Activated naive CD8-positive, alpha-beta T cell treated with anti-CD3 and anti-CD28 coated beads, Interleukin-2, amount 50 U/mL, for 16 hours (primary cell): ENCODE data around the gene NME7.
"Not testable (repeated sequence)": the region's sequence is repeated elsewhere in the genome, so short reads cannot be mapped to it uniquely, and the experiment has no call there.

Experiments used
- DNase-seq: peaks from one replicate; pipeline ENCODE4 v3.0.0-alpha.2; 2020; ENCODE audit warnings: low read depth, low spot score

Gene NME7

GRCh38 chr1:169235568-169235967, 132.0 kb downstream of the NME7 start:
- DNase-seq = no peak

GRCh38 chr1:169234780-169235179, 132.8 kb downstream of the NME7 start:
- no peak for DNase-seq

GRCh38 chr1:169217636-169218035, 150.0 kb downstream of the NME7 start:
- DNase-seq = no peak

DNA sequence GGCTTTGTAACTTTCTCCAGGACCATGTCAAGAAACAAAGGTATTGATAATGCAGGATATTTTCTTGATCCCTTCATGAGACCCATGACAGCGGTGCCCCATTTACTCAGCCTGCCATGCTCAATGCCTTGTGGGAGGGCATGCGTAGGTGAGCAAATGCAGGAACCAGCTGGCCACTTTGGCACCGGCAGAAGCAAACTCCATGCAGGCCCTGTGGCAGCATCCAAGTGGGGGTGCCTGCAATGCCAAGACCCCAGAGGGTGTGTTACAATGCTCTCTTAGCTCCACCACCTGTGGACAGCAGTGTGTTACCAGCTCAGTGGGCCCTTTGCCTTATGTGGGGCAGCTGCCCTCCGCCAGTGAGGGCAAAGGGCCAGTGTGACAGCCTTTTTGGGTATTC, 153.0 kb downstream of the NME7 start:
- no peak for DNase-seq

- no peak for DNase-seq
Measured at GRCh38 chr1:169212088-169212487, 155.5 kb downstream of the NME7 start.

GRCh38 chr1:169207797-169208520, 159.6 kb downstream of the NME7 start:
- no peak for DNase-seq

DNA sequence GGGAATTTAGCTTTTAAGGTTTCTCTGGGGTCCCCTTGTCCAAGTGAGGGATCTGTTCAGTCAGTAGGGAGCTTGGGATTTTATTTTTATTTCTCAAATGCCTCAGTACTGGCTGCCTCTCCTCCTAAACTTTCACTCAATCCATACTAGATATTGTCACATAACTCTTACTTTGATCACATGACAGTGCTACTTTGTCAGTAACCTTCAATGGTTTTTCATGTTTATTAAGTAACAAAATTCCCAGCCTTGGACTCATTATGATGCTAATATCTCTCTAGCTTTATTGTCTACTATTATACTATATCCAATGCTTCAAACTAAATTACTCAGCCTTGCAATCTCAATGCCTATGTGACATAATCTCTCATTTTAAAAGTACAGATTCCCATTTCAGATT, 163.4 kb downstream of the NME7 start:
- no peak for DNase-seq

GRCh38 chr1:169202791-169203665, 164.6 kb downstream of the NME7 start:
- no peak for DNase-seq

DNA sequence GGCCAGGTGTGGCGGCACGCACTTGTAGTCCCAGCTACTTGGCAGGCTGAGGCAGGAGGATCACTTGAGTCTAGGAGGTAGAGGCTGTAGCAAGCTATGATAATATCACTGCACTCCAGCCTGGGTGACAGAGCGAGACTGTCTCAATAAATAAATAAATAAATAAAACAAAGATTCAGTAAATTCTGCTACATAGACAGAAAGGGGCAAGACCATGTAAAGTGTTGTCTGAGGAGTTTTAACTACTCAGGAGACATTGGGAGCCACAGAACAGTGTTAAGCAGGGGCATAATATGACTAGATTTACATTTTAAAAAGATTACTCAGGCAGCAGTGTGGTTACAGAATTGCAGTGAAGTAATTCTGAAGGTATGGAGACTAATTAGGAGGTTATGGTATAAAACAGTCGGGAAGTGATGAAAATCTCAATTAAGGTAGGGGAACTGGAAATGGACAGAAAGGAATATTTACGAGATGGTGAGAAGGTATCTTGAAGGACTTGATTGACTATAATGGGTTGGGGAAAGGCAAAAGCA, 166.4 kb downstream of the NME7 start:
- no peak for DNase-seq

DNA sequence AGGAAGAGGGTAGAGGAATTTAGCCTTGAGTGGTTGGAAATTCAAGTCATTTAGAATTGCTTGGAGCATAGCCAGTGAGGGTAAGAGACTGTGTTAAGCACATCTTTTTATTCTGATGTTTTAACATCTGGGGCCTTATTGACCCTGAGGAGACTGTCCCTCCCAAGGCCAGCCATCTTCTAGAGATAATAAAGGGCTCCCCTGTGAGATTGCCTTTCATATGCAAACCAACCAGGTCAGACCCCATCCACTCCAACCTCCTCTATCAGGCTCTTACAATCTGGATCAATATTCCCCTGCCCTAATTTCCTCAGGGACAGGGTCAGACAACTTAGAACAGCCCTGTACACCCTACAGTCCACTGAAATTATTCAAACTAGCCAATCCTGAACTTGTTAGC, 167.3 kb downstream of the NME7 start:
- no peak for DNase-seq

DNA sequence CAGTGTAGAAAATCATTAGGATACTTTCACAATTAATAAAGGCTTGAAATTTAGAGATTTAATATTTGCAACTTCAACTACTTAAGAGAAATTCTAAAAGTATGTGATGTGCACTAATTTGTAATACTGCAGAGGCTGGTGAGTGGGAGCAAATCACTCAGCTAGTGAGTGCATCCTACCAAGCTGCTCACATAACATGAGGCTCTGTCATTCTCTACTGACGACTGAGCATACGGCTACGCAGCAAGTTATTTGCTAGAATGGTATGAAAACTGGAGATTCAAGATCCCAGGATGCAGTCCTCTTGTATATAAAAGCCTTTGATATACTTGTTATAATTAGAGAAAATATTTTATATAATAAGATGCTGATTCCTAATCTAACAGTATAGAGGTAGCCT, 171.0 kb downstream of the NME7 start:
- no peak for DNase-seq

DNA sequence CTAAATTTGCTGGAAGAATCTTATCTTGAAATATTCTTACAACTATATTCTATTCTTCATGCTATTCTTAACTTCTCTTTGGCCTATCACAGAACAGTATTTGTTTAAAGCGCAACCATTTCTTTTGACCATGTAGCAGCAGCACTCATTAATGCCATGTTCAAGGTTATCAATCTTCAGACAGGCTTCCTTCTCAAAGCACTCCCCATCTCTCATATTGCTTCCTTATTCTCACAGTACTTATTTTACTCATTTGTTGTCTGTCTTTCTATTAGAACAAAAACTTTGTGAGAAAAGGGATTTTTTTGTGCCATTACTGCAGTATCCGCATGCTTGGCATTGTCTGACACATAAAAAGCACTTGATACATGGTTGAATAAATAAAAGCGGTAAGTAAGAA, 171.4 kb downstream of the NME7 start:
- DNase-seq = no peak

DNA sequence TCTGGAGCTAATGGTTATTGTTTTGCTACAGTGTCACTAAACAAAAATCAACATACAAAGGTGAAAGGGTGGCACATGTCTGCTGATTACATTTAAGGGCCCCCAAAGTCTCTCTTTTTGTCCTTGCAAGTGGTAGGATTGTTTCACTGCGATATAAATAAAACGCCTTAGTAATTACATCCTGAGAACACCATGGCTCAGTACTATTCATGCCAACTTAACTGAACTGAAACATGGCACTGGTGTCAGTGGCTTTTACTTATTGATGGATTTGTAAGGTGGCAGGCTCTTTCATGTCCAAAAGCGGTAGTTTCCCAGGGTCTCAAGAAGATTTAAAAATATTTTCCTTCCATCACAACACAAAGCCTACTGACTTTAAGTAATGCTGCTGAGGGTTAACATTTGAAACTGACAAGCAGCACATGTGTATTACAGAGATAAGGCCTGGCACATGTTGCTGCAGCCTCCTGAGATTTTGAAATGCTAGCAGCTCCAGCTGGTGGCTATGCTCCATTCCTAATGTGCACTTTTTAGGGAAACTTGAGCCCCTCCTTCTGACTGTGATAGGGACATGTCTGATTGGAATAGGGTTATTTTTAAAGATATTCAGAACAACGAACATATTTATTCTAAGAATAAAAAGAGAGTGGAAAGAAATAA, 174.3 kb downstream of the NME7 start:
- DNase-seq = no peak

GRCh38 chr1:169186106-169186505, 181.5 kb downstream of the NME7 start:
- DNase-seq = no peak

- no peak for DNase-seq
Measured at GRCh38 chr1:169184812-169185211, 182.8 kb downstream of the NME7 start.

DNA sequence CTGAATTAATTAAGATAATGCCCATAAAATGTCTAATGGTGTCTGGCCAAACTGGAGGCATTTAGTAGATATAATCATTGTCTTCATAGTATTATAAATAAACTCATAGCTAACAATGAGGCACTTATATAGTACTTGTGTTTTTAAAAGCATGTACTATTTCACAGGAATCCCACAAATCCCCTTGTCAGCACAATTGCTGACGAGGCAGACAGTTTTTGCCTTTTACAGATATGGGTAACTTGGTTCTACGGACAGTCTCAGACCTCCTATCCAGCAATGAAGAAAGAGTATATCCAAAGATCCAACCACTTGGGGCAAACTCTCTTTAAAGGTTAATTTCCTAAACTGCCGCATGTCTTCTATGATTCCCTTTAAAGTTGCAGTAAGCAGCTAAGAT, 187.4 kb downstream of the NME7 start:
- DNase-seq = no peak

DNA sequence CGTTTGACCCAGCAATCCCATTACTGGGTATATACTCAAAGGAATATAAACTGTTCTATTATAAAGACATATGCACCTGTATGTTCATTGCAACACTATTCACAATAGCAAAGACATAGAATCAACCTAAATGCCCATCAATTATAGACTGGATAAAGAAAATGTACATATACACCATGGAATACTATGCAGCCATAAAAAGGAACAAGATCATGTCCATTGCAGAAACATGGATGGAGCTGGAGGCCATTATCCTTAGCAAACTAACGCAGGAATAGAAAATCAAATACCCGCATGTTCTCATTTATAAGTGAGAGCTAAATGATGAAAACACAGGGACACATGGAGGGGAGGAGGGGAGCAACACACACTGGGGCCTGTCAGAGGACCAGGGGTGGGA, 188.2 kb downstream of the NME7 start:
- DNase-seq = not testable (repeated sequence)

GRCh38 chr1:169175461-169175860, 192.1 kb downstream of the NME7 start:
- no peak for DNase-seq

DNA sequence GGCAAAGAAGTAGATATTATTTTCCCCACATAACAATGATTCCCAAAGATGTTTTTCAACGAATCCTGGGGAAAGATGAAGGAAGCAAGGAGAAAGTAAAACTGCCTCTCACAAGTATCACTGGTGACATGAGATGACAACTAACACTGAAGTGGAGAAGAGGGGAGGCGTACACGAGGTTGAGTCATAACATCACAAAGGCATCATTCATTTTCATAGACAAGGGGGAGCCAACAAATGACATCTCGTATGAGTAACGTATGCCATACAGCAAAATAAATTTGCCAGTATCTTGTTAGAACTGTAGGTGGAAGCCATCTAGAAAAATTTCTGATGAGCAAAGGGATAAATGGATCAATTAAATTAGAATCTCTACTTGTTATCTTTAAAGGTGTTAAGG, 204.5 kb downstream of the NME7 start:
- DNase-seq = no peak

- DNase-seq = no peak
Measured at GRCh38 chr1:169161496-169162194, 206.0 kb downstream of the NME7 start.

GRCh38 chr1:169160845-169161495, 206.6 kb downstream of the NME7 start:
- no peak for DNase-seq
